HG02973 (cell line): ENCODE data around the gene MAD1L1.
"Not testable (repeated sequence)": the region's sequence is repeated elsewhere in the genome, so short reads cannot be mapped to it uniquely, and the experiment has no call there.

Experiments used
- ATAC-seq: cut with Tn5 transposase; IDR thresholded peaks from one replicate; pipeline ENCODE4 v1.9.1; 2021; ENCODE audit warnings: moderate library complexity; ENCODE audit not compliant: unreplicated experiment

The MAD1L1 gene

DNA sequence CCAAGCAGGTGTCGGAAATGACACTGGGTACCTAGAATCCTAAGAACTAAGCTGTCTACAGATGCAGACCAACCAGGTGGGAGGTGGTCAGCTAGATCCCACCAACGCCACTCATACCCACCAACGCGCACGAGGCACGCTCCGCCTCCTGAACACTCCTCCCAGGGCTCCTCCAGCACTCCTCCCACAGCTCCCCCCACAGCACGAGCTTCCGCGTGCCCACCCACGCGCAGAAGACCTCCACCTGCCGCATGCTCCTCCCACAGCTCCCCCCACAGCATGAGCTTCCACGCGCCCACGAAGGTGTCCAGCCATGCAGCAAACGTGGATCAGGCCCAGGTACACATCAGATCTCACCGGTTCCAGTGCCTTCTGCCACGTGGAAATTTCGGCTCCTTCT, 196.0 kb downstream of the MAD1L1 start:
- ATAC-seq: no peak

DNA sequence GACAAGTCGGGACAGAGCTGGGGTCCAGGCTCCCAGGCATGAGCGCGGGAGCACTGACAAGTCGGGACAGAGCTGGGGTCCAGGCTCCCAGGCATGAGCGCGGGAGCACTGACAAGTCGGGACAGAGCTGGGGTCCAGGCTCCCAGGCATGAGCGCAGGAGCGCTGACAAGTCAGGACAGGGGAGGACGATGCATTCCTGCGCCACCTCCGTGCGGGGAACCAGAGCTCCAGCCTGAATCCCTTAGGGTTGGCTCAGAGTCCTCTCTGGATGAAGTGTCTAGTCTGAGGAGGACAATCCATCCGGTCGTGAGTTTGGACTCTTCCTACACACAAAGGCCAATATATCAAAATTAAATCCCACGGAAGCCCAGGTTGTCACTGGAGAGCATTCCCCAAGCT, 196.5 kb downstream of the MAD1L1 start:
- ATAC-seq: not testable (repeated sequence)

DNA sequence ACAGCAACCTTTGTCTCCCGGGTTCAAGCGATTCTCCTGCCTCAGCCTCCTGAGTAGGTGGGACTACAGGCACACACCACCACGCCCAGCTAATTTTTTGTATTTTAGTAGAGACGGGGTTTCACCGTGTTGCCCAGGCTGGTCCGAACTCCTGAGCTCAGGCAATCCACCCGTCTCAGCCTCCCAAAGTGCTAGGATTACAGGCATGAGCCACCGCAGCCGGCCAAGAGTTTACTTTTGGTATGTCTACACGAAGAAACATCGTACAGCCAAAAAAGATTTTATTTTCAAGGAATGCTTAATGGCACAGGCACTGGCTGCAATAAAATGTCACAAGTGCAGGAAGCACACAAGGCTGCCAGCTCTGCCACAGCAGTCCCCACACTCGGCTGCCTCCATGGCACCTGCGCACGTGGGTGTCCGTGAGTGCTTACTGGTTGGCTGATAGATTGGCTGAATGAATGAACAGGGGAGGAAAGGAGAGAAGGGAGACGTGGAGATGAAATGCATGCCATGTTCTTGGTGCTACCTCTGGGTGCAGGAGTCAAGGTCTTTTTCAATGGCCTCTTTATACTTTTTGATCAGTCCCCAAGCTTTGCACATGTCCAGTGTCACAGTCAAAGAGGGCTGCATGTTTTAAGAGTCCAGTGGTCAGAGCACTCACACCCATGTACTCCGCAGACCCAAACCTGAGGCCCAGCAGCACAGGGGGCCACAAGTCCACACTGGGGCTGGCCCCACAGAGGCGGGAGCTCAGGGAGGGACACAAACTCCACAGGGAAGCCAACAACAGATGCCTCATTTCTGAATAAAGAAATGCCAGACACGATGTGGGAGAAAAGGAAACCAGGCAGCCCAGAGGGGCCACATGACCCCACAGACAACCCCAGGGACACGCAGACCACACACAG, 198.2 kb downstream of the MAD1L1 start:
- ATAC-seq: no peak

DNA sequence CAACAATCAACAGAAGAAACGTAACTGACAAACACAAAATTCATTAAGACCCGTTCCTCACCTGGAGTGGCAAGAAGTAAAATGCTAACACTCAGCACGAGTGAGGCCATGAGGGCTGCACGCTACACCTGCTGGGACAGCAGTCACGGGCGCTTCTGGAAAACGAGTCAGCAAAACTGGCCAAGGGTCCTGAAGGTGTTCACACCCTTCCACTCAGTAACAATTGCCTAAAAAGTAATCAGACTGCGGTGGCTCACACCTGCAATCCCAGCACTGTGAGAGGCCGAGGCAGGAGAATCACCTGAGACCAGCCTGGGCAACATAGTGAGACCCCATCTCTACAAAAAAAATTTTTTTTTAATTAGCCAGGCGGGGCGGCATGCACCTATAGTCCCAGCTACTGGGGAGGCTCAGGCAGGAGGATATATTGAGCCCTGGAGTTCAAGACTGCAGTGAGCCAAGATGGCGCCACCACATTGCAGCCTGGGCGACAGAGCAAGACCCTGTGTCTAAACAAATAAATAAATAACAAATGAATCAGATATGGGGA, 199.1 kb downstream of the MAD1L1 start:
- no peak for ATAC-seq

DNA sequence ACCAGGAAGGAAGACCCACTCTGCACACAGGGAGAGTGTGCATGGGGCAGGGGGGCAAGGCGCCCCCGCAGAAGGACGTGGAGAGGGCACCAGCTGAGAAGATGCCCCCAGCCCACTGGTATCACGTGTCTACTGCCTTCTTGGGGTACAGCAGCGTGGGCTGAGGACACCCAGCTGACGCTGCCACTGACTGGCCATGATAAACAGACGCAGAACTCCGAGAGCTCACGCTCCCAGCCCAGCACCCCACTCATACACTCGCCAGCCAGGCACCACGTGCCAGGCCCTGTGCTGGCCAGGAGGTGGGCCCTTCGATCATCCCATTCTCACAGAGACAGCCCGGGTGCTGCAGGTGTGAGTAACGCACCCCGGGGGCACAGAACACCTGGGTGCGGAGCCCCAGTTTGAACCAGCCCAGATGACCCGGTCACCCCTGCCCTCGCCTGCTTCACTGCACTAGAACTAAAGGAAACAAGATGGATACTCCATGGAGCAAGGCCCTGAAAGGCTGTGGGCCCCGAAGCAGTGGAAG, 199.8 kb downstream of the MAD1L1 start:
- no peak for ATAC-seq

DNA sequence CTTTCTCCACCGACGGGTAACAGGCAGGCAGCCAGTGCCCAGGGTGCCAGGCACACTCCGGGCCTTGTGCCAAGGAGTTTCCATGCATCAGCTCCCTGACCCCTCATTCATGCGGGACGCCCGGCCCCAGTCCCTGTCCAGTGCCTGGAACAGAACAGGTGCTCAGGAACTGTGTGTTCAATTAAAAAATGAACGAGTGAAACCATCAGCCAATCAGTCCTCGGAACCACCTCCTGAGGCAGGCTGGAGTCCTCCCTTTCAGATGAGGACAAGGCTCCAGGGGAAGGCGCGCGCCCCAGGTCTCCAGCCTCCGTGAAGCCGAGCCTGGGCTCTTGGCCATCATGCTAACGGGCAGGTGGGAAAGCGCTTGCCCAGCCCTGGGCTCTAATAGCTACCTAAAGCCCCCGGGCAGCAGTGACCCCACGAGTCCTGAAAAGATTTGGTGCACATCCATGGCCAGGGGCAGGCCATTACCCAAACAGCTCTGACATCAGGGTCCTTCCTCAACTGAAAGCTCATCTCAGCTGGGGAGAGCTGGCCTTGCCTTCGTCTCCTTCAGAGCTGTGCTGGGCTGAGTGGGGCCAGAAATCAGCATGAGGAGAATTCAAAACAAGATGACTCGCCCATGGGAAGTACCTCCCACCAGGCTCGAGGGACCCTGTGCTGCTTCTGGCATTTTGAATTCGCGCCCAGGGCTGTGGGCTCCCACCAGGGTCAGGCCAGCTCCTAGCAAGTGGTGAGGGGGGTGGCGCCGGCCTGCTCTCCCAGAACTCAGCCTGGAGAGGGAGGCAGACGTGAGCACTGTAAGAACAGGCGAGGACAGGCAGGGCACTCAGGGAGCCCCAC, 200.5 kb downstream of the MAD1L1 start:
- ATAC-seq: no peak

DNA sequence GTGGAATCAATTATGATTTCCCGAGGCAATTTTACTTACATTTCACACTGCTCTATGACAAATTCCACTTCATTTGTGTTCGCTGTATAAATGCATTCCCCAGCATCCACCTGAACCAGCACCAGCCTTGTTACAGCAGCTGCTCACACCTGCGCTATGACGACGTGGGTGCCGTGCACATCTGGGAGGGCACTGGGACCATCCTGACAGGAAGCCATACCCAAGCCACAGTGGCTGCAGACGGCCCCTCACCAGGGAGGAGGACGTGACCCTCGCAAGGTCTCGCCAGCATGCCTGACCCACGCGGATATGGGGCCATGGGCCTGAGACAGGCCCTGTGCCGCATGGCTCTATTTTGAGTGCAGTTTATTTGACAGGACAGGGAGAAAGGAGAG, 201.3 kb downstream of the MAD1L1 start:
- no peak for ATAC-seq

DNA sequence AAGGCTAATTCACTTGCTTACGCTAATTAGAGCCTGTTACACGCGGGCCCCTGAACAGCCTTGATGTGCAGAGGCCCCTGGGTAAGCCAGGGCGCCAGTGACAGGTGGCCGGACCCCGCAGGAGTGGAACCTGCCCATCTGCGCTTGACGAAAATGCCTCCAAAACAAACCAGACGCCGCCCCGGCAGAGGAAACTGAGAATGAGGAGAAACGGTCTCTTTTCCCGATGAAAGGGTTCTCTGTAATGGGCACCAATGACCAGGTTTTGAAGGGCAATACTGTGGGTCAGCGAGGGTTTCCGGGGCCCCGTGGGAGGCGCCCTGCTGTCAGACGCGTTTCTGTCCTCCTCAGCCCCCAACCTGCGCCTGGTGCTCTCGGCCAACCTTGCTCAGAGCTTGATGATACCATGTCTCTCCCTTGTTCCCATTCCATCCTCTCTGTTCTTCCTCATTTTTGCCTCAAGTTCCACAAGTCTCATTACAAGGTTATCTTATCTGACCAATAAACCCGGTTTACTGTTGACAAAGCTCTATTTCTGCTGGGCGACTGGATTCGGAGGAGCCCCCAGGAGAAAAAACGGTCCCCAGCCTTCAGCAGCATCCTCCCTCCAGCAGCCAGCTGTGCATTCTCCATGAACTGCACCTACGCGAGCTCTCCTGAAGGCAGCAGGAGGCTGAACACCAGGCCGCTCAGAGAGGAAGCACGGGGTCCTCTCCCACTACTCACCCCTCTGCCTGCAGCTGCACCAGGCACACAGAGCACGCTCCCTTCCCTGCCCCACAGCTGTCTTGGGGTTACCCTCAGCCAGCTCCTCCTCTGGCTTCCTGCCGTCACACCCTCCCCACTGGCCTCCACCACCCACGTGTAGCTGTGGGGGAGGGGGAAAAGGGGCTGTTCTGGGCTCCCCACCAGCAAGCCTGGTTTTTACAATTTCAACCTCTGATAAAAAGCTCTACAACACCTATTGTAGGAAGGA, 202.0 kb downstream of the MAD1L1 start:
- no peak for ATAC-seq

DNA sequence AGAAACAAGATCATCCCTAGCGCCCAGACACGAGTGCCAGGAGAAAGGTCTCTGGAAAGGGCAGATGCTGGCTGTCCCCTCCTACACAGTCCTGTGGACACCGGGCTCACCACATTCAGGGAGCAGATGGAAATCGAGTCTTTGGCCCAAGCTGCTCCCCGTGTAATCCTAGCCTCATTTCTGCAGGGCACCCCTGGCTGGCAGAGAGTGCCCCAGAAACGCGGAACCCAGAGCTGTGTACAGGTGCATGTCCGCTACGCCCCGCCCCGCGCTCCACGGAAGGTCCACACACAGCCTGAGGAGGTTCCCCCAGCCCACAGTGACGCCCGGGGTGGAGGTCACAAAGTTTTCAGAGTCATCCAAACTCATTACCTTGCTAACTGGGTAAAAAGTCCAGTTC, 202.8 kb downstream of the MAD1L1 start:
- no peak for ATAC-seq

DNA sequence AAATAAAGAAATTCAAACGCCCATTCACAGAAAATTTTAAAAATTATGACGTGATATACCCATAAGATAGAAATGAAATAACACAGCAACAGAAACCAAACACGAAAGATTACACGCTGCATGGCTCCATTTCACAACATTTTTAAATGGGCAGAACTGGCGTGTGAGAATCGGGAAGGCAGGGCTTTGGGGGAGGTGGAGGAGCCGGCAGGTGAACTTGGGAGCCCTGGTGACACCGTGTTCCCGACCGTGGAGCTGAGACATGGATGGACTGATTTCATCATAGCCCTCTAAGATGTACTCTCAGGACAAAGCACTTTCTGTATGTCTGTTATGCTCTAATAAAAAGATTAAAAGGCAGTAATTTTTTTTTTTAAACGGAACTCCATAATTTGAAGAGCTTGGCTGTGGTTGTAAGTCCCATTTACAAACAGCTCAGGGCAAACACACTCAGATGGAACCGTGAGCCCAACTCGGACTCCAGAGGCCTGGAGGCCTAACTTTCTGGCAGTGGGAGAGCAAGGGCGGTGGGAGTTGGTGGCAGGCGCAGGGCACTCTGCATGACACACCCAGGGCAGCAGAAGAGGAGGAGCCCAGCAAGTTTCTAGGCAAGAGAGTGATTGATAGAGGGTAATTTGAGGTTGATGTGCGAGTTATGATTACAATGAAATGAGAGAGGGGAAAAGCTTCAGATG, 203.4 kb downstream of the MAD1L1 start:
- no peak for ATAC-seq

DNA sequence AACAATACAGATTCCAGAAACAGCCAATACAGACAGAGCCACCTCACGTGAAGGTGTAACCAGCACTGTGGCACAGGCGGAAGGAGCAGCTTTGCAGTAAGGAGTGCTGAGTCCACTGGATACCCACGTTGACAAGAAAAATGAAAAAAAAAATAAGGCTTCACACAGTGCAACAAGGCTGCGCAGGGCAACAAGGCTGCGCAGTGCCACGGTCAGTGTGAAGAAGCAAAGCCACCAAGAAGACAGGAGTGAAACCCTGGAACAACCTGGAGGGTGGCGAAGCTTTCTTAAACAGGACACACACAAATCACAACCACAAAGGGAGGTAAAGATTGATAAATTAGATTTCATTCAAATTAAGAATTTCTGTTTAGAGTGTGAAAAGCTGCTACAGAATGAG, 204.0 kb downstream of the MAD1L1 start:
- ATAC-seq: no peak

DNA sequence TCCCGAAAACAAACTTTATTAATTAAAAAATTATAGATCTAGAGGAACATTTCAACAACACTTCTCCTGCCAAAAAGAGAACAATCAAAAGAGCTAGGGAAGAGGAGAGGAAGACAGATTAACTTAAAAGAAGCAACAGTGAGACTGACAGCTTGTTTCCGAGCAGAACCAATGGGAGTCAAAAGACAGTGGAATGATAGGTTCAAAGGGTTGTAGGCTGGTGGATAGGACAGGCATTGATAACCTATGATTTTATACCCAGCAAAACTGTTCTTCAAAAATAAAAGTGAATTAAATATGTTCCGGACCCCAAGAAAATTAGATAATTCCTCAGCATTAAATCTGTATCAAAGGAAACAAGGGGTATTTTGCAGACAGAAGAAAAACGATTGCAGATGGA, 207.6 kb downstream of the MAD1L1 start:
- no peak for ATAC-seq

DNA sequence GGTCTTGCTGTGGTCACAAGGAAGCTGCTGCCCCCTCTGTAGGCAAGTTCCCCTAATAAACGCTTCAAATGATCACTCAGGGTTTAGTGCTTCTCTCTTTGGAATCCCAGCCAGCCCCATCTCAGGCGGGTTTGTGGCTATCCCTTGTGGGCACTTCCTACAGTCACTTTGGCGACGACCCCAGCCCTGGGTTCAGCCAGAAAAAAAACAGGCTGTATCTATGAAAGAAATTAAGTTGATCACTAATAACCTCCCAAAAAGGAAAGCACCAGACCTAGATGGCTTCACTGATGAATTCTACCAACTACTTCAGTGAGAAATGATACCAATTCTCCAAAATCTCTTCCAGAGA, 208.2 kb downstream of the MAD1L1 start:
- no peak for ATAC-seq

DNA sequence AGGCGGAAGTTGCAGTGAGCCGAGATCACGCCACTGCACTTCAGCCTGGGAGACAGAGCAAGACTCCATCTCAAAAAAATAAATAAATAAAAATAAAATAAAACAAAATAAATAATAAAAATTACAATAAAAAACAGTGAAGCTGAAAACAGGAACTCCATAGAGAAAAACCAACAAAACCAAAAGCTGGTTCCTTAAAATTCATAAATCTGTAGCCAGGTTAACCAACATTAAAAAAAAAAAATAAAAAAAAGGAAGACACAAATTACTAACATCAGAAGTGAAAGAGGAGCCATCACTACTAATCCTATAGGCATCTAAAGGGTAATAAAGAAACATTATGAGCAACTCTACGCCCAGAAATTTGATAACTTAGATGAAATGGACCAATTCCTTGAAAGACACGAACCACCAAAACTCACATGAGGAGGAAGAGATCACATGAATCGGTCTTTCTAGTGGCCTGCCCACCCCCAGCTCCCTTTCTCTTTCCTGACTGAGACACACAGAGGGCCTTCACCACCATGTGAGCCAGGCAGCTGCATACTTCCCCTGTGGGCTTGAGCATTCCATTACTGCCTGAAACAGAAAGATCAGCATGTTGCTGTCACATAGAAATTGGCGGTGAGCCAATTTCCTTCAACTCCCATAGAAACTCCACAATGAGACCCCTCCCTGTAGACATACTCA, 208.7 kb downstream of the MAD1L1 start:
- no peak for ATAC-seq

DNA sequence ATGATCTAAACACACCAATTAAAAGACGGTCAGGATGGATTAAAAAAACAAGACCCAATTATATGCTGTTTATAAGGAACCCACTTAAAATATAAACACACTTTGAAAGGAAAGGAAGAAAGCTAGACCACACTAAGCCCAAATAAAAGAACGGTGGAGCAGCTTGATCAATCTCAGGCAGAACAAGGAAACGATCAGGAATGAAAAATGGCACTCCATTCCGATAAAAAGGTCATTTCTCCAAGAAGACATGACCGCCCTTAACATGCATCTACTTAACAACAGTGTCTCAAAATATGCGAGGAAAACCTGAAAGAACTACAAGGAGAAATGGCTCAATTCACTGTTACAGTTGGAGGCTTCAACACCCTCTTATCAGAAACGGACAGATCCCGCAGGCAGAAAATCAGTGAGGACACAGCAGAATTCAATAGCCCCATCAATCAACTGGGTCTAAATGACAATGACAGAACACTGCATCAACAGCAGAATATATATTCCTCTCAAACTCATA, 210.0 kb downstream of the MAD1L1 start:
- ATAC-seq: no peak

DNA sequence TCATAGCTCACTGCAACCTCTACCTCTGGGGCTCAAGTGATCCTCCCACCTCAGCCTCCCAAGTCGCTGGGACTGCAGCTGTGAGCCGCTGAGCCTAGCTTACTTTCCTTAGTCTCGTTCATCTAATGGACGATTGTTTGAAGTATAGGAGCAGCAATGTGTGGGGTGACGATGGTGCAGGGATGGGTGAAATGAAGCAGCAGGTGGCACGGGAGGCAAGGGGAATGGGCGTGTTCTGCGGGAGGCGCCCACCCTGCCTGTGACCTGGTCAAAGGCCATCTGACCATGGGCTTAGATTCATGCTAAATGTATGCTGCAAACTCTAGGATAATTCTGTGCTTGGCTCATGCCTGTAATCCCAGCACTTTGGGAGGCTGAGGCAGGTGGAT, 210.7 kb downstream of the MAD1L1 start:
- no peak for ATAC-seq

DNA sequence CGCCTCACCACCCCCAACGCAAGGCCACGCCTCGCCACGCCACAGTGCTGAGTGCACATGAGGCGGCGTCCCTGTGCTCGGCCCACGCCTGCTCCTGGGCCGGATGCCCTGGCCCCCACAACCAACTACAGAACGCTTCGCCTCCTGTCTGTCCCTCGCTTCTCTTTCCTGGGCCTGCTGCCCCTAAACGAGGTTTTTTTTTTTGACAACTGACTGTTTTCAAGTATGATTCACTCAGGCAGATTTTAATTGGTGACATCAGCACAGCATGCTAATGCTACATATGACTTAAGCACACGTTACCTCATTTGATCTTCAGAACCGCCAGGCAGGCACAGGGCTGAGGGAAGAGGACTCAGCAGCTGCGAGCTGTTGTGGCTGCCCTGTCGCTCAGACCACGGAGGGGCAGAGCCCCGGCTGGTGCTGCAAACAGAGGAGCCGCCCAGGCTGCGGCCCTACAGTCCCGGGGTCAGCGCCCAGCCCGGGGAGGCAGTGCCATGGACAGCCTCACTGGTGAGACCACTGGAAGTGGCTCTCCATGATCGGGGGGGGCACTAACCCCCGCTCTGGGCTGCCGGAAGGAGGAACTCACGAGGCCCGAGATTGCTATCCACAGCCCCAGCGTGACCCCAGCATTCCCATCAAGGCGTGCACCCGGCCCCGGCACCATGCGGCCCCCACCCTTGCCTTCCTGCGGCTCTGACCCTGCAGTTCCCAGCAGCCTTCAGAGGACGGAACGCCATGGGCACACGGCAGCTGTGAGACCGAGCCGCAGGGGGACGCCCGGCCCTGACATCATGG, 212.8 kb downstream of the MAD1L1 start:
- no peak for ATAC-seq

DNA sequence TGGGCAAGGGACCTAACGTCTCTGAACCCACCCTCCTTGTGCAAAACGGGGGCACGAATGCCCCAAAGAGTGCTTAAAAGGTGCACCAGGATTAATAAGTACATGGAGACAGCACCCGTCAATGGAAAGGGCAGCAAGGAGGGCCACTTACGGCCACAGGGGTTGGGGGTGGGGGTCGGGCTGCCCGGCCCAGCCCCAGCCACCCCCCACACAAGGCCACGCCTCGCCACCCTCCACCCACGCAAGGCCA, 213.4 kb downstream of the MAD1L1 start:
- no peak for ATAC-seq
